MG63 (cell line): Measurements from ENCODE around the gene SPOCK1. TPM values are rescaled to one million over a fixed set of nuclear protein-coding genes. Genes with fewer than 3 reads are reported as not detected.
"Not testable (repeated sequence)": the region's sequence is repeated elsewhere in the genome, so short reads cannot be mapped to it uniquely, and the experiment has no call there.

ENCODE experiments used
- DNase-seq: peaks from one replicate; pipeline ENCODE4 v3.0.0-alpha.2; 2020
- H3K27me3 ChIP-seq: fragments of 250-450 bp; sonication (Bioruptor Pico); 2 replicates; pipeline ENCODE4 v1.5.1; 2020; ENCODE audit warnings: mild to moderate bottlenecking, moderate library complexity
- H3K36me3 ChIP-seq: fragments of 250-450 bp; sonication (Bioruptor Pico); 2 replicates; pipeline ENCODE4 v1.5.1; 2020; ENCODE audit warnings: mild to moderate bottlenecking, moderate library complexity
- H3K4me3 ChIP-seq: fragments of 250-450 bp; sonication (Bioruptor Pico); 2 replicates; pipeline ENCODE4 v1.5.1; 2020; ENCODE audit warnings: mild to moderate bottlenecking, moderate library complexity
- H3K9me3 ChIP-seq: fragments of 250-450 bp; sonication (Bioruptor Pico); 2 replicates; pipeline ENCODE4 v1.5.1; 2020; ENCODE audit warnings: mild to moderate bottlenecking, moderate library complexity
- total RNA-seq: library from RNA; depleted of rRNA; stranded (reverse); fragments of >200 nt; shearing (Covaris generic); gene quantifications from 2 replicates; pipeline ENCODE4 v1.2.3, GENCODE V29; 2014; ENCODE audit warnings: low replicate concordance; rRNA removed

The SPOCK1 gene
- total RNA-seq = 37.9 and 92.3 TPM in 2 replicates

DNA sequence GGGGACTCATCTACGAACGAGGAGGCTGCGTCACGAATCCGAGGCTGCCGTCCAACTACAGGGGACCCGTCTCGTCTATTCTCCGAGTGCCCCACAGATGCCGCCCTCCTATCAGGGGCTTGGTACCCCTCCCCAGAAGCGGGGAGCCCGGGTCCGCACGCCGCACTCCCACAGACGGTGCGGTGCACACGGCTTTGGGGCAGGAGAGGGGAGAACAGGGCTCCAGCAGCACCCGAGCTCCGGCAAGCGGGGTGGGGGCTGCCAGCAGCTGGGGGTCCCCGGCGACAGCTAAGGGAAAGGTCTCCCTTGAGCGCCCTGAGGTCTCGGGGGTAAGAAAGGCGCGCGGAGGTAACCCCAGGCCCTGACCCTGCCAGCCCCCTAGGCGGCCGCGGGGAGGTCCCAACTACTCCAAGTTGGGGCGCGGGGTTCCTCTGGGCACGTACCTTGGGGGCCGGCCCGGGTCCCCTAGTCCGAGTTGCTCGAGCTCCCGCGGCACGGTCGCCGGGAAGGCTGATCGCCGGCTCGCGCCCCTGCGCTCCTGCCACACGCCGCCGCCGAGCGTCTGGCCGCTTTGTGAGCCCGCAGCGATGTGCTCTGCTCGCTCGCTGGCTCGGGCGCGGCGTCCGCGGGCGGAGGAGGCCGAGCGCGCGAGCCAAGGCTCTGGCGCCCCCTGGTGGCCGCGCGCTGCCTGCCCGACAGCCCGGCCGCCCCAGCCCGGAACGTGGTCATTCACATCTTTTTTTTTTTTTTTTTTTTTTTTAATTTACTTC lies at the start of gene SPOCK1:
Gene SPOCK1, minus strand, starts transcription at position 591 of the 770 bp plus-strand sequence.
- Histone ChIP-seq H3K9me3 (no peaks in the 10 kb centered on the region), H3K36me3 (peaks cover 38% of the 10 kb centered on the region), H3K4me3 (peak within 1 kb of the TSS; percentile 97), H3K27me3 (no peaks in the 10 kb centered on the region)
- DNase-seq = peak; percentile 84

DNA sequence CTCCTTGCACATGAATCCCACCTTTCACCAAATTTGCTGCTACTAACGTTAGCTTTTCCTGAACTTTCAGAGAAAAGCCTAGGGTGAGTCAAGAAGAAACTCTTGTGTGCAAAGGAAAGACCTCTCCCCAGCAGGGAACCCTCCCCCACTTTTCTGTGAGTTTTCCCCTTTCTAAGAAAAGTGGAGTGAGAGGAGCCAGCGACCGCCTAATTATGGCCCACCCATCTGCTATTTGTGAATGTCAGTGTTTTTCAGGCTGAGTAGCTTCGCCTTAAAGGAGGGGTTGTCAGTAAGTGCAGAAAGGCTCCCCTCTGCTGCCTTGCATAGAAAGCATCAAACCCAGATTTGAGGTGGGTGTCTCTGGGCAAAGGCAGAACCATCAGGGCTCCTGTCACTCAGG lies 46.8 kb upstream of the SPOCK1 start:
- Histone ChIP-seq H3K4me3 (no peak overlapping the region), H3K9me3 (0 out of 2 replicates have a peak, but pooled peaks cover 5% of the 10 kb centered on the region), H3K36me3 (no peaks in the 10 kb centered on the region), H3K27me3 (peaks cover 17% of the 10 kb centered on the region; the same call in 1 of the 2 replicates)
- DNase-seq = no peak

DNA sequence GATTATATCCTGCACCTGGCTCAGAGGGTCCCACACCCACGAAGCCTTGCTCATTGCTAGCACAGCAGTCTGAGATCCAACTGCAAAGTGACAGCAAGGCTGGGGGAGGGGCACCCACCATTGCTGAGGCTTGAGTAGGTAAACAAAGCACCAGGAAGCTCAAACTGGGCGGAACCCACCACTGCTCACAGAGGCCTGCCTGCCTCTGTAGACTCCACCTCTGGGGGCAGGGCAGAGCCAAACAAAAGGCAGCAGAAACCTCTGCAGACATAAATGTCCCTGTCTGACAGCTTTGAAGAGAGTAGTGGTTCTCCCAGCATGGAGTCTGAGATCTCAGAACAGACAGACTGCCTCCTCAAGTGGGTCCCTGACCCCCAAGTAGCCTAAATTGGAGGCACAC lies 36.3 kb upstream of the SPOCK1 start:
- H3K36me3 ChIP-seq, H3K9me3 ChIP-seq, H3K4me3 ChIP-seq, DNase-seq: not testable (repeated sequence)
- peaks cover 11% of the 10 kb centered on the region for H3K27me3 ChIP-seq

DNA sequence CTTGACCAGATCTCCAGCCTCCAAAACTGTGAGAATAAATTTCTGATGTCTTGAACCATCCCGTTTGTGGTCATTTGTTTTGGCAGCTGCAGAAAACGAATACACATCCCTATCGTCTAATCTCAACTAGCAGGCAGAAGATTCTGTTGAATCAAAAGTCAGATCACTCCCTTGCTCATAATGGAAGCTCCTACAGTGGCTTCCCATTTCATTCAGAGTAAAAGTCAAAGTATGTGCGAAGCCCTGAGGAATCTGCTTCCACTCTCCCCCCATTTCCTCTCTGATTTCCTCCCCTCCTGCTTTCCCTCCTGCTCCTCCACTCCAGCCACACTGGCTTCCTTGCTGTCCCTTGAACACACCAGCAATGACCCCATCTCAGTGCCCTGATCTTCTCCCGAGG lies 34.8 kb upstream of the SPOCK1 start:
- peaks cover 5% of the 10 kb centered on the region for H3K9me3 ChIP-seq
- H3K27me3 ChIP-seq = peaks cover 14% of the 10 kb centered on the region
- H3K36me3 ChIP-seq = no peaks in the 10 kb centered on the region
- no peak overlapping the region for H3K4me3 ChIP-seq
- DNase-seq = no peak

DNA sequence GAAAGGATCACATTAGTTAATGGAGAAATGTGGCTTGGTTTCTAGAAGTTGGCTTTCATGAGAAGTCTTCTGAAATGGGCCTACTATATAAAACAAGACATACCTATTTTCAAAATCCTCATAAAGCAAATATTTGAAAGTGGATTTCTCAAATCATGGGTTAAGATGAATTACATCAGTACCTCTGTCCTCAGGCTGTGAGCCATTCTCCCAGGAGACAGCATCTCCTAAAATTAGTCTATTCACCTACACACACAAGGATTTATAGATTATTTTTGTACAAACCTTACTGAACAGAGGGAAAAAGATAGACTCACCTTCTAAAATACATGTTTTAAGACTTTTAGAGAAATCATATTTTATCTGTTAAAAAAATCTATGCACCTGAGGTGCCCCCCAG lies 32.1 kb upstream of the SPOCK1 start:
- no peaks in the 10 kb centered on the region for H3K36me3 ChIP-seq
- peaks cover 10% of the 10 kb centered on the region for H3K9me3 ChIP-seq
- H3K27me3 ChIP-seq = peaks cover 27% of the 10 kb centered on the region
- no peak overlapping the region for H3K4me3 ChIP-seq
- no peak for DNase-seq

DNA sequence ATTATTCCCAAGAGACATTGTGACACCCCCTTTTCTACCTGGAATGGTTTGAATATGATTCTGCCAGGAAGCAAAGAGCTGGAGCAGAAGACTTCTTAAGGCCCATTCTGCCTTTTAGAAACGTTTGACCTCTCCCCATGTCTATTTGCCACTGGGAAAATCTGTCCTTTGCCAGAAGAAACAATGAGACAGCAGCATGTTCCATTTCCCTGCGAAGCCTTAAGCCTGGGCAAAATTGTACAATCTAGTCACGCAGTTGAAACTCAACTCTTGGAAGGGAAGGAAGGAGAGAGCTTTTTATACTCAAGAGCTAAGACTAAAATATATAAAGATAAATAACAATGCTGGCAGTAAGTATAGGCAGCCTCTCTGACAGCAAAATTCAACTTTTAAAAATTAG lies 22.1 kb upstream of the SPOCK1 start:
- DNase-seq = no peak
- peaks cover 14% of the 10 kb centered on the region; the same call in 1 of the 2 replicates for H3K27me3 ChIP-seq
- H3K36me3 ChIP-seq = no peaks in the 10 kb centered on the region
- H3K9me3 ChIP-seq = 0 out of 2 replicates have a peak, but pooled peaks cover 2% of the 10 kb centered on the region
- H3K4me3 ChIP-seq = no peak overlapping the region

DNA sequence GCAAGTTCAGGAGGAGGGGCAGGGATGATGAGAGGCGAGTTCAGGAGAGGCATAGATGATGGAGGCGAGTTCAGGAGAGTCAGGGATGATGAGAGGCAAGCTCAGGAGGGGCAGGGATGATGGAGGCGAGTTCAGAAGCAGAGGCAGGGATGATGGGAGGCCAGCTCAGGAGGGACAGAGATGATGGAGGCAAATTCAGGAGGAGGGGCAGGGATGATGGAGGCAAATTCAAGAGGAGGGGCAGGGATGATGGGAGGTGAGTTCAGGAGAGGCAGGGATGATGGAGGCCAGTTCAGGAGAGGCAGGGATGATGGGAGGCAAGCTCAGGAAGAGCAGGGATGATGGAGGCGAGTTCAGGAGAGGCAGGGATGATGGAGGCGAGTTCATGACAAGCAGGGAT lies 17.8 kb upstream of the SPOCK1 start:
- Histone ChIP-seq H3K27me3 (peaks cover 20% of the 10 kb centered on the region), H3K4me3 (no peak overlapping the region), H3K9me3 (no peaks in the 10 kb centered on the region), H3K36me3 (no peaks in the 10 kb centered on the region)
- no peak for DNase-seq

DNA sequence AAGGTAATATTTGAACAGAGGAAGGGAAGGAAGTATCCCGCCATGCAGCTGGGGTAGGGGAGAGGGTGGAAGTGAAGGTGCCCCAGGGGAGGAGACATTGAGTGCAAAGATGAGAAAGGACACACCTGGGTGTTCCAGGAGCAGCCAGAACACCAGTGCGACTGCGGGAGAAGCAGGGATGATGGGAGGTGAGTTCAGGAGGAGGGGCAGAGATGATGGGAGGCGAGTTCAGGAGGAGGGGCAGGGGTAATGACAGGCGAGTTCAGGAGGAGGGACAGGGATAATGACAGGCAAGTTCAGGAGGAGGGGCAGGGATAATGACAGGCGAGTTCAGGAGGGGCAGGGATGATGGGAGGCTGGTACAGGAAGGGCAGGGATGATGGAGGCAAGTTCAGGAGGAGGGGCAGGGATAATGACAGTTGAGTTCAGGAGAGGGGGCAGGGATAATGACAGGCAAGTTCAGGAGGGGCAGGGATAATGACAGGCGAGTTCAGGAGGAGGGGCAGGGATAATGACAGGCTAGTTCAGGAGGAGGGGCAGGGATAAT lies 17.2 kb upstream of the SPOCK1 start:
- peaks cover 25% of the 10 kb centered on the region for H3K27me3 ChIP-seq
- H3K36me3 ChIP-seq = no peaks in the 10 kb centered on the region
- no peak overlapping the region for H3K4me3 ChIP-seq
- no peak for DNase-seq
- peaks cover 2% of the 10 kb centered on the region; the same call in 1 of the 2 replicates for H3K9me3 ChIP-seq

DNA sequence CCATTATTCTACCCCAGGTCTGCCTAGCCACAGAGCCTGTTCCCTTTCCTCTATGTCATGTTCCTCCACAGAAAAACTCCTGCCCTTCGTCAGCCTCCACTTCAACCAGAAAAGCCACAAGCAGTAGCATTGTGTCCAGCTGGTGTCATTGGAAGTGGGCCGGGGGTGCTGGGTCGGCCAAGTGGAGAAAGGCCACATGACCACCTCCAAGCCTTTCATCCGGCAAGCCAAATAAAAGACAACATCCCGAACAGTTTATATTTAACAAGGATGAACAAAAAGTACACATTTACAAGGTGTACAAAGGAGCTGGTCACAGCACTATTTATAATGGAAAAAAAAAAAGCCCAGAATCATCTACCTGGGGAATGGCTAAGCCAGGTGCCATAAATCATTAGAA lies 16.1 kb upstream of the SPOCK1 start:
- peaks cover 29% of the 10 kb centered on the region for H3K27me3 ChIP-seq

DNA sequence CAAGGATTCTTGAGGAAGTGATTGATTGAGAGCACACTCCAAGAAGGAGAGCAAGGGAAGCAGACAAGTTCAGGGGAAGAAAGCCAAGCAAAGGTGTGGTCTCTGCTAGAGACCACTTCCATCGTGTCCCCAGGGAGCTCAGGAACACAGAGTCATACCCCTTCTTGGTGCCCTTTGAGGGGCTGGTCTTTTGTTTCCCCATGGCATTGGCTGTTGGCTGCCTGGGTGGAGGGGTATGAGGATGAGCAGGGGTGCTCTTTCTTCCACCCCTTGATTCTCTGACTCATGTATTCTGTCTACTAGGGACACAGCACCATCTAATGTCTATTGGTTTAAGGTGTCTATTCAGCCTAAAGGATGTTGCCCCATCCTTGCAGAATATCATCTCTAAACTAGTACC lies 11.5 kb upstream of the SPOCK1 start:
- peaks cover 25% of the 10 kb centered on the region for H3K27me3 ChIP-seq
- H3K4me3 ChIP-seq = no peak overlapping the region
- H3K9me3 ChIP-seq = peaks cover 2% of the 10 kb centered on the region; the same call in 1 of the 2 replicates
- DNase-seq = no peak
- H3K36me3 ChIP-seq = no peaks in the 10 kb centered on the region

More for the DNA sequence above, 16.1 kb upstream of the SPOCK1 start:
- Histone ChIP-seq H3K9me3 (peaks cover 2% of the 10 kb centered on the region; the same call in 1 of the 2 replicates), H3K4me3 (no peak overlapping the region), H3K36me3 (no peaks in the 10 kb centered on the region)
- no peak for DNase-seq

DNA sequence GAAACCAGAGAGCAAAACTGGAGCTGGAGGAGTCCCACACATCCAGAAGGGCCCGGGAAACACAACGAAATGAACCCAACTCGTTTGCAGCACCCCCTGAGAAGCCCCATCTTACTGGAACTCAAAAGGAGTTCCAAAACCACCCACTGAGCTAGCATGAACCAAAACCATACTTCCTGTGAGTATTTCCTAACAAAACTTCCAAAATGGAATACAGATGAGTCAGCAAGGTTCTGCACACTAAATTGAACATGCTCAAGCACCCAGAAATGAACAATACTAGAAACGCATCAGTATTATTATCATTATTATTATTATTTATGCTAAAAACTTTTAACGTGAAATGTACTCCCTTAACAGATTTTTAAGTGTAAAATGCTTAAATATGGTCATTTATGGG lies 8.0 kb upstream of the SPOCK1 start:
- peaks cover 11% of the 10 kb centered on the region; the same call in 1 of the 2 replicates for H3K27me3 ChIP-seq
- H3K36me3 ChIP-seq = no peaks in the 10 kb centered on the region
- H3K9me3 ChIP-seq = peaks cover 2% of the 10 kb centered on the region; the same call in 1 of the 2 replicates
- no peak overlapping the region for H3K4me3 ChIP-seq
- no peak for DNase-seq

DNA sequence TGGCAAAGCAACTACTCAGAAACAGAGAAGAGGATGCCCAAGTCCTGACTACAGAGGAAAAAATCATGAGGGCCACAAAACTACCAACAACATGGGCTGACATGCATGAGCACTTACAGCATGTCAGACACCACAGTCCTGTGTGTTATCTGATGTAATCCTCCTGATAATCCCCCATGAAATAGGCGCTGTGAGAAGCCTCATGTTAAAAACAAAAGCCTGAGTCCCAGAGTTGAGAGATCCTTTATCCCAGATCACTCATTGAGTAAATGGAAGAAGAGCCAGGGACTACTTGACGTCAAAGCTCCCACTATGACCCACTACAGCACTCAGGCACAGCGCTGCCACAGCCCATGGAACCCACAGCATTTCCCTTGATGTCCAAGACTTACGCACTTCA lies 7.2 kb upstream of the SPOCK1 start:
- Histone ChIP-seq H3K36me3 (no peaks in the 10 kb centered on the region), H3K4me3 (no peak overlapping the region), H3K9me3 (no peaks in the 10 kb centered on the region), H3K27me3 (peaks cover 4% of the 10 kb centered on the region; the same call in 1 of the 2 replicates)
- no peak for DNase-seq

DNA sequence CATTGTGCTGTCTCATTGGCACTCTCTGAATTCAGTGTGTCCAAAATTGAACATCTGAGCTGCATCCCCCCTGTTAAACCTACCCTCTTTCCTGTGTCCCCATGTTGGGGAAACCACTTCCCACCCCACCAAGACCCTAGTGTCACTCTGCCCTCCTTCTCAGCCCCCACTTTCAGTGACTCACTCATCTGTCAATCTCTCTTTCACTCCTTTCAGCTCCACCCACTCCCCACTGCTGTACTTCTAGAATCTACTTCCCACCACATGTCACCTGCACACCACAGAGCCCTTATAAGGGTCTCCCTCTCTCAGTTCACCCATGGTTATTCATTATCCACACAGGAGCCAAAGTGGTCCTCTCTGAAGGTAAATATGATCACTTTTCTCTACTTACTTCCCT lies 5.8 kb upstream of the SPOCK1 start:
- Histone ChIP-seq H3K9me3 (no peaks in the 10 kb centered on the region), H3K27me3 (no peaks in the 10 kb centered on the region), H3K36me3 (no peaks in the 10 kb centered on the region), H3K4me3 (no peak overlapping the region)
- DNase-seq = no peak

DNA sequence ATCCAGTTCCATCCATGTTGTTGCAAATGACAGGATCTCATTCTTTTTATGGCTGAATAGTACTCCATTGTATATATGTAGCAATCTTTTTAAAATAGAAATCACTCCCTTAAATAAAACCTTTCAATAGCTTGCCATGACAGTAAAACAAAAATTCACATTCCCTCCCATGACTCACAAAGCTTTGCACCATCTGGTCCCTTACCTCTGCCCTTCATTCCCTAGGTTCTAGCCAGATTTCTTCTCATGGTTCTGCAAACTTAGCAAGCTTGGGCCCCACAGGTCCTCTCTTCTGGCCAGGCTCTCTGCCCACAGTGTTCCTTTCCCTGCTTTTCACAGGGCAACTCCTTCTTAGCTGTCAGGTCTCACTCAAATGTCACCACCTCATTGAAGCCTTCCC lies 4.3 kb upstream of the SPOCK1 start:
- Histone ChIP-seq H3K27me3 (no peaks in the 10 kb centered on the region), H3K4me3 (no peak overlapping the region), H3K9me3 (no peaks in the 10 kb centered on the region), H3K36me3 (no peaks in the 10 kb centered on the region)
- no peak for DNase-seq

DNA sequence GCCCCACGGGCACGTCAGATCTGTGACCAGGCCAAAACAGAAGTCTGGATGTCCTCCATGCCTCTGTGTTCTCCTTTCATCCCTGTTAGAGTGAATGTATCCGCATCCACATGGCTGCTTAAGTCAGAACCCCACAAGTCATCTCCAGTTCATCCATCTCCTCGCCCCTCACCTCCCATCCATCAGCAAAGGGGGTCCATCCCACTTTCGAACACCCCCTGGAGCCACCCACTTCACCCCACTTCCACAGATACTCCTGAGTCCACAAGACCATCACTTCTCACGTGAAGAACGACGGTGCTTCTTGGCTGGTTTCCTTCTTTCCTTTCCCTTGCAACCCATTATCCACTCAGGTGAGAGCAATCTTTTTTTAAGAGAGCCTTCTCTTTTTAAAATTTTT lies 3.5 kb upstream of the SPOCK1 start:
- no peak for DNase-seq
- Histone ChIP-seq H3K27me3 (no peaks in the 10 kb centered on the region), H3K4me3 (no peak overlapping the region), H3K9me3 (no peaks in the 10 kb centered on the region), H3K36me3 (peaks cover 3% of the 10 kb centered on the region; the same call in 1 of the 2 replicates)

DNA sequence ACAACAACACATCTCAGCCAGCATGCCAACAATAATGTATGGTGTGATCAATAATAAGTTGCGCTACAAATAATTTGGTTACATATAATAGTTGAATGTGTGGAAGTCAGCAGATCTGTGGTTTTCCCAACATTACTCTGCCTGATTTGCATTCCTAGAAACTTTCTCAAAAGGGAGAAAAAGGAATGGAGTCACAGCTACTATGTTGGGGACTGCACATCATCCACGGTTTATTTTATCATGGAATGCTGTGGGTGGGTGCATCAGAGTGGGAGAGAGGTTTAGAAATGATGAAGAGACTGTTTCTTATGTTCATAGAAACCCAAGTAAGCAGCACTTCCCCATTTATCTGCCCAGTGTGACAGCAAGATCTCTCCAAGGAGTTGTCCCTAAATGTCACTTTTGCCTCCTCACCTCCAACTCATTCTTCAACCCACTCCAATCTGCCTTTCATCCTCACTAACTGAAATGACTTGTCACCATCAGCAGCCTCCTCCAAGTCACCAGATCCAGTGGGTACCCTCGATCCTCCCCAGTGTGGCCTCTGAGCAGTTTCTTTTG lies 2.8 kb upstream of the SPOCK1 start:
- Histone ChIP-seq H3K9me3 (no peaks in the 10 kb centered on the region), H3K27me3 (no peaks in the 10 kb centered on the region), H3K36me3 (peaks cover 10% of the 10 kb centered on the region; the same call in 1 of the 2 replicates), H3K4me3 (no peak overlapping the region)
- DNase-seq = no peak

DNA sequence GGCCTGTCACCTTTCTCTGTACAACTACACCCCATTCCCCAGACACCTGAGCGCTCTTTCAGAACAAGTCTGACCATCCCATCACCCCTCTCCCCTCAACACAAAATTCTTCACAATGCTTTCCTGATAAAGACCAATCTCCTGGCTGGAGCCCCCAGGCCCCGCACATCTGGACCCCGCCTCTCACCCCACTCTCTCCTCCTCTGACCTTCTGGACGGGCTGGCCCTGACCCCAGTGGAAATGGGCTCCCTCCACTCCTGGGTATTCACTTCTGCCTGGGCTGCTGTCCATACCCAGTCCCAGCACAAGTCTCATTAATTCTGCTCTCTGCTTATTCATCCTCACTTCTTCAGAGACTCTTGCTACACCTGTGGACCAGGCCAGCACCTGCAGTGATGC lies 2.1 kb upstream of the SPOCK1 start:
- Histone ChIP-seq H3K4me3 (no peak overlapping the region), H3K9me3 (no peaks in the 10 kb centered on the region), H3K27me3 (no peaks in the 10 kb centered on the region), H3K36me3 (peaks cover 17% of the 10 kb centered on the region; the same call in 1 of the 2 replicates)
- DNase-seq = no peak
